GM19328 (cell line): Measurements from ENCODE around the gene TRIM8.

ENCODE experiments used
- ATAC-seq: cut with Tn5 transposase; IDR thresholded peaks from one replicate; pipeline ENCODE4 v1.9.1; 2021; ENCODE audit warnings: mild to moderate bottlenecking, moderate library complexity; ENCODE audit not compliant: unreplicated experiment

TRIM8 gene

GRCh38 chr10:102615361-102615760 lies 28.9 kb upstream of the TRIM8 start:
- no peak for ATAC-seq

GRCh38 chr10:102616066-102616770 lies 28.1 kb upstream of the TRIM8 start:
- ATAC-seq = no peak

- ATAC-seq = no peak
Measured at GRCh38 chr10:102617041-102617440, 27.2 kb upstream of the TRIM8 start.

DNA sequence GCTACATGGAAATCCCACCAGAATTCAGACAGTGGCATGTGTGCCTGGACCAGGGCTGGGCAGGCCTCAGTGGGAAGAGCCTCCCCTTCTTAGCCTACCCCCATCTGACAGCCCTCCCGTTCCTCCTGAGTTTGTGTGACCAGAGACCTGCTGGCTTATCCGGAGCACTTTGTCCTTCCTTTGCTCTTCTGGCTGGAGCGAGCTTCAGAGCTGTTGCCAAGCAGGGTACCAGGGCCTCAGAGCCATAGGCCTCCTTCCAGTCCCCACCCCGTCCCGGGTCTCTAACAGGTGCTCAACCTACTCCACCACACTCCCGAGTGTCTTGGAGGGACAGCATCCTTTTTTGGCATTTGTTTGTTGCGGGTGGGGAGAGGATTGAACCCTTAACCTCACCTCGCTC lies 26.5 kb upstream of the TRIM8 start:
- ATAC-seq = no peak

GRCh38 chr10:102619281-102619981 lies 24.8 kb upstream of the TRIM8 start:
- ATAC-seq = no peak

- ATAC-seq = no peak
Measured at GRCh38 chr10:102620138-102620590, 24.1 kb upstream of the TRIM8 start.

GRCh38 chr10:102620591-102621442 lies 23.5 kb upstream of the TRIM8 start:
- no peak for ATAC-seq

DNA sequence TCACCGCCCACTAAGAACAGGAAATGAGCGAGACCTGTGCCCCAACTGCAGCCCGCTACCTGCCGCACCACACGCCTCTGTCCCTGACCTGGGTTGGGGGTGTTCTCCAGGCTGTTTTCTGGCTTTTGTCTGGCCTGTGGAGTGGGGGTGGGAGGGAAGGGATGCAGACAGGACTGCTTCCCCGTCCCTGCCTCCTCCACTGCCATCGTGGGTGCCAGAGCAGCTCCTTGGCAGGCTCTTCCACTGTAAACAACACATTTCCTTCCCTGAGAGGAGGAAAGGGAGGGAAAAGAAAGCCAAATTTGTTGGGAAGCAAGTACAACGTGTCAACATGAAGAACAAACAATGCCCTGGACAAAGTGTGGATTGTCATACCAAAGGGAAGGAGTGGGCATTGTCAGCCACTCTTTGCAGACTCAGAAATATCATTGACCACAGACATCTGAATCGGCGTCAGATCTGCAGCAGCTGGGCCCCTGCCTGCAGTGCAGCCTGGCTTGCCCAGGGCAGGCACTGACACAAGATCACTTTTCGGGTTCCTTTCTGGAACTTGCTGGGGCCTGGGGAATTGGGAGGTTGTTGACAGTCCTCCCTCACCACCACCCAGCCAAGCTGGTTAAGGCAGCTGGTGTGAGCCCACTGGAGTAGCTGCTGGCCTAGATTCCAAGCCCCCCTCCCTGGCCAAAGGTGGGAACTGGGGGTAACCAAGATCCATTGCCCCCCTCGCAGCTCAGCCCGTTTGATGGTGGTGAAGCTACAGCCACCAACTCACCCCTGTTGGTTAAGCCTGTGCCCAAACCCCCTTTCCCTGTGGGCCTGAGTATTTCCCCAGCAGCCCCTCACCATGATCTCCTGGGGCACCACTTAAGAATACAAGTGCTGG lies 22.6 kb upstream of the TRIM8 start:
- no peak for ATAC-seq

DNA sequence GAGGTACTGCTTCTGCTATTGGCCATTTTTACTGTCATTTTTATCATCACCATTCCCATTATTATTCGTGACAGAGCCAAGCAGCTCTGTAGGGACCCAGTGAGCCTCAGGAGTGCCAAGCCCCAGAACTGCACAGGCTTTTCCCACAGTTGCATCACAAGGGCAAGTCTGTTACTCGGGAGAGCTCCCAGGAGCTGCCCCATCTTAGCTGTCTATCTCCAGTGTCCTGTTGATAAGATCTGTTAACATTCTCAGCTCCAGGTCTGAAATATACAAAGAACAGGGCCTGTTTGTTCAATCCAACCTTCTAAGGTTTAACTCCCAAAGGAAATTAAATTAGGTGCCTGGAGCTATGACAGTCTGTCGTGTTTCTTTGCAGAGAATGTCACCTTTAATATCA lies 20.2 kb upstream of the TRIM8 start:
- ATAC-seq = no peak

- no peak for ATAC-seq
Measured at GRCh38 chr10:102624751-102625645, 19.3 kb upstream of the TRIM8 start.

GRCh38 chr10:102626026-102626685 lies 18.1 kb upstream of the TRIM8 start:
- no peak for ATAC-seq

DNA sequence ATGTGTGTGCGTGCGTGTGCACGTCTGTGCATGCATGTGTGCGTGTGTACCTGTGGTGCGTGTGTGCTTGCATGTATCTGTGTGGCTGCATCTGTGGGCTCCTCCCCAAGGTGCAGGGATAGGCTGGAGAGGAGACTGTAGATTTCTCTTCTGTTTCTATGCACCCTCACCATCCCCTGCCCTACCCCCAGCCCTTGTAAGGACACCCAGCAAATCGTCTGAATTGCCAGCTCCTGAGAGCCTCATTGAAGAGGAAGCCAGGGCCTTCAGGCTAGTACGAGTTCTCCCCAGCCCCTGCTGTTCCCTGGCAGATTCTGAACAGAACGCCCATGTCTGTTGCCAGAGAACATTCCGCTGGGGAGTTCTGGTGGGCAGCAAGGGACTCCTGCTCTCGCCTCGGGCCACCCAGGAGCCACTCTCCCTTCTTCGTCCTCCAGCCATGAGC lies 17.0 kb upstream of the TRIM8 start:
- no peak for ATAC-seq

DNA sequence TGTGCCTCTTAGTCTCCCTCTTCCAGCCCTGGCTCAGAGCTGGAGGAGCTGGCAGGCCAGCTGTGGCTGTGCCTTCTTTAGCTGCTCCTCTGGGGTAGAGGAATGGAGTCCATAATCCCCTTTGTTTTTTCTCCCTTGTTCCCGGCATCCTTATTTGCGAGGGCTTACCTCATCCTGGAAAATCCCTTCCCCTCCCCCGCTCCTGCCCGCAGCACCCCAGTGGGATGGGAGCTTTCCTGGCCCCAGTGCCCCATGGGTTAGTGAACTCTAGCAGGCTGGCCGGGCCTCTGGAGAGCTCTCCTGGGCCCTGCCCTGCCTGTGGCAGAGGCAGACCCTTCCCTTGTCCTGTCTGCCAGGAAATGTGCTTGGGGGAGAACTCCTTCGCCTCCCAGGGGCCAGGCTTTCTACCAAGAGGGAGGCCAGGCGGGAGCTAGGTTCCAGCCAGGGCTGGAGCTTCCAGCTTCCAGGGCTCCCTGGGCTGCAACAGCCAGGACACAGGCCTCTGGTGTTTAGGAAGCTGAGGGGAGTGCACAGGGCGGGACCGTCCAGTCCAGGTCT lies 16.5 kb upstream of the TRIM8 start:
- ATAC-seq = no peak

DNA sequence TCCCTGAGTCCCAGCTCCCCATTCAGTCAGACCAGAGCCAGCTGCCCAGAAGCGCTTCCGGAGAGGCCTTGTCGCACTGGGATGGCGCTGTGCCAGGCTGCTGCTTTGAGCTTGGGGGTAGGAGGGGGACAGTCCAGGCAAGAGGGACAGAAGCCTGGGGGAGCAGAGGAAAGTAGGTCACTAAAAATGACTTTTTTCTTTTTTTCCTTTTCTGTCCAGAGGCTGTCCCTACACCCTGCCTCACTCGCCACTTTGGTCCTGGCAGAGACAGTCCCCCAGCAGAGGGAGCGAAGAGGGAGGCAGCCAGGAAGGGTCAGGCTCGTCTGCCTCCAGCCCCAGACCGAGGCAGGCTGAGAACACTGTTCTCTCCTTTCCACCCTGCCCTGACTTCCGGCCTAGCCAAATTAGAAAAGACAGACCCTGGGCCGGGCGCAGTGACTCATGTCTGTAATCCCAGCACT lies 15.8 kb upstream of the TRIM8 start:
- no peak for ATAC-seq

GRCh38 chr10:102629661-102630614 lies 14.3 kb upstream of the TRIM8 start:
- ATAC-seq = no peak

- ATAC-seq = no peak
Measured at GRCh38 chr10:102630663-102631062, 13.6 kb upstream of the TRIM8 start.
